Right lobe of liver (tissue), 4 donors: ENCODE data around the gene LAD1.

Source experiments
- POLR2A ChIP-seq: fragments of 450-650 bp; IDR thresholded peaks from one replicate; pipeline ENCODE4 v1.6.1; 2017; ENCODE audit warnings: antibody characterized with exemption, mild to moderate bottlenecking
- TF ChIP-seq, protein P1 (sequence below), 4 donors: fragments of 200-600 bp in 3 of 4; fragments of 450-650 bp in 1 of 4; IDR thresholded peaks; one replicate each; pipeline versions ENCODE4 v1.5.1 to v1.8.0; 2016 to 2022; ENCODE audit warnings: antibody characterized with exemption in 4 of 4, mild to moderate bottlenecking in 2 of 4
- donor health status: DM: no; HTN: no; CAD: no.
- donor health status: DM: no; HTN: no; CAD: no.
- donor health status: DM: no; HTN: yes; CAD: no.

DNA sequence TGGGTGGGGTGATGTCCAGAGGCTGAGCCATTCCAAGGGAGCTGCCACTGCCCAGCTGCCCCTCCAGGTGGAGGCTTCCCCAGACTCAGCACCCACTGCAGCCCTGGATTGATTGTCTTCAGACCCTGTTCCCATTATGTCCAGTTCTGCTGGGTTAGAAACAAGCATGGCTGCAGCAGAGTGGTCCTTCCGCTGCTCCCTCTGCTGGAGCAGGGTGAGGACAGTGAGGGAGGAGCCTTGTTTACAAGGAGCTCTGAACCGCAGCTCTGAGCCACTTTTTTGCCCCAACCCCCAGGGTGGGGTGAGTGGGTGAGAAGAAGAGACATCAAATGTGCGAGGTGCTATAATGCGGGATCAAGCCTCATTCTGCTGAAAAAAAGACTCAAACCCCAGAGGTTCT lies 24.0 kb downstream of the LAD1 start:
- TF ChIP-seq, protein P1, sequence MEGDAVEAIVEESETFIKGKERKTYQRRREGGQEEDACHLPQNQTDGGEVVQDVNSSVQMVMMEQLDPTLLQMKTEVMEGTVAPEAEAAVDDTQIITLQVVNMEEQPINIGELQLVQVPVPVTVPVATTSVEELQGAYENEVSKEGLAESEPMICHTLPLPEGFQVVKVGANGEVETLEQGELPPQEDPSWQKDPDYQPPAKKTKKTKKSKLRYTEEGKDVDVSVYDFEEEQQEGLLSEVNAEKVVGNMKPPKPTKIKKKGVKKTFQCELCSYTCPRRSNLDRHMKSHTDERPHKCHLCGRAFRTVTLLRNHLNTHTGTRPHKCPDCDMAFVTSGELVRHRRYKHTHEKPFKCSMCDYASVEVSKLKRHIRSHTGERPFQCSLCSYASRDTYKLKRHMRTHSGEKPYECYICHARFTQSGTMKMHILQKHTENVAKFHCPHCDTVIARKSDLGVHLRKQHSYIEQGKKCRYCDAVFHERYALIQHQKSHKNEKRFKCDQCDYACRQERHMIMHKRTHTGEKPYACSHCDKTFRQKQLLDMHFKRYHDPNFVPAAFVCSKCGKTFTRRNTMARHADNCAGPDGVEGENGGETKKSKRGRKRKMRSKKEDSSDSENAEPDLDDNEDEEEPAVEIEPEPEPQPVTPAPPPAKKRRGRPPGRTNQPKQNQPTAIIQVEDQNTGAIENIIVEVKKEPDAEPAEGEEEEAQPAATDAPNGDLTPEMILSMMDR (IDR thresholded peaks at IDR 0.05), result no peak
- no peak for TF ChIP-seq POLR2A
